Measurements from ENCODE around the gene GMCL1. TPM values are rescaled to one million over a fixed set of nuclear protein-coding genes. Genes with fewer than 3 reads are reported as not detected.

The GMCL1 gene
- total RNA-seq, 1 experiment from 2014 or later: 21.6 TPM

DNA sequence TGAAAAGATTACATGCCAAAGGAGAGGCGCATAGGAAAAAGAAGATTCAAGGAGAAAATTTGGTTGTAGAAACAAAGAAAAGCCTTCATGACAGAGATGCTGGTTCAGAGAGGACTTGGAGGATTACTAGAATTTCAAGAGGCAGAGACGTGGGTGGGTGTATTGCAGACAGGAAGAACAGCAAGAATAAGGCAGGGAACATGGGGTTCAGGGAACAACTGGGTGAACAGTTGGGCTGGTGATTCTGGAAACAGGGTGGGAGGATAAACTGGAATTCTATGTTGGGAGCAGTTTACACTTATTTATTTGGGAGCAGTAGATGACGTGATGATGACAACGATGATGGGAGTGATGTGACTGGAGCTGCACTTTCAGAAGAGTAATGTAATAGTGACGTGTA, 18.4 kb upstream of the GMCL1 start (continued):
- TF ChIP-seq, protein P1, sequence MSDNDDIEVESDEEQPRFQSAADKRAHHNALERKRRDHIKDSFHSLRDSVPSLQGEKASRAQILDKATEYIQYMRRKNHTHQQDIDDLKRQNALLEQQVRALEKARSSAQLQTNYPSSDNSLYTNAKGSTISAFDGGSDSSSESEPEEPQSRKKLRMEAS (CRISPR knock-in tag; IDR thresholded peaks at IDR 0.05): no peak
- no peak for TF ChIP-seq SP1 (CRISPR knock-in tag; conservative IDR thresholded peaks at IDR 0.05)
- TF ChIP-seq, protein P2, sequence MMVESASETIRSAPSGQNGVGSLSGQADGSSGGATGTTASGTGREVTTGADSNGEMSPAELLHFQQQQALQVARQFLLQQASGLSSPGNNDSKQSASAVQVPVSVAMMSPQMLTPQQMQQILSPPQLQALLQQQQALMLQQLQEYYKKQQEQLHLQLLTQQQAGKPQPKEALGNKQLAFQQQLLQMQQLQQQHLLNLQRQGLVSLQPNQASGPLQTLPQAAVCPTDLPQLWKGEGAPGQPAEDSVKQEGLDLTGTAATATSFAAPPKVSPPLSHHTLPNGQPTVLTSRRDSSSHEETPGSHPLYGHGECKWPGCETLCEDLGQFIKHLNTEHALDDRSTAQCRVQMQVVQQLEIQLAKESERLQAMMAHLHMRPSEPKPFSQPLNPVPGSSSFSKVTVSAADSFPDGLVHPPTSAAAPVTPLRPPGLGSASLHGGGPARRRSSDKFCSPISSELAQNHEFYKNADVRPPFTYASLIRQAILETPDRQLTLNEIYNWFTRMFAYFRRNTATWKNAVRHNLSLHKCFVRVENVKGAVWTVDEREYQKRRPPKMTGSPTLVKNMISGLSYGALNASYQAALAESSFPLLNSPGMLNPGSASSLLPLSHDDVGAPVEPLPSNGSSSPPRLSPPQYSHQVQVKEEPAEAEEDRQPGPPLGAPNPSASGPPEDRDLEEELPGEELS (CRISPR knock-in tag; IDR thresholded peaks at IDR 0.05): no peak

DNA sequence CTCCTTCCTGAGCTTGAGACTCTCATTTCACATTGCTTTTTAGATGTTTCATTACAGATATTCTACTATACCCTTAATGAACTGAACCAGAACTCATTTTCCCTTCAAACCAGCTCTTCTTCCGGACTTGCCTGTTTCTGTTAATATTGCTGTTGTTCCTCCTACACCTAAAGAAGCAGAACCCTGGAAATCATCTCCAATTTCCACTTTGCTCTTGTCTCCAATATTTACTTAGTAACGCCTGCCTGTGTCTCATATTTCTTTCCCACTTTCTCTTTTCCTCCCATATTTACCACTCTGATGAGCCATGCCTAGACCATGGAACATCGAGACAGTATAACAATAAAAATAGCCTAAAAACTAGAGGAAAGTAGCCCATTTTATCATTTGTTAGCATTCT, 17.9 kb upstream of the GMCL1 start:
- no peak for ATAC-seq
- CTCF ChIA-PET: interaction anchor here (1.3 to 14.0 kb wide), 2 partner anchors 10 to 87 kb away, joined by 3 to 461 read pairs; no protein-coding TSS in a partner anchor
- TF ChIP-seq, protein P3, sequence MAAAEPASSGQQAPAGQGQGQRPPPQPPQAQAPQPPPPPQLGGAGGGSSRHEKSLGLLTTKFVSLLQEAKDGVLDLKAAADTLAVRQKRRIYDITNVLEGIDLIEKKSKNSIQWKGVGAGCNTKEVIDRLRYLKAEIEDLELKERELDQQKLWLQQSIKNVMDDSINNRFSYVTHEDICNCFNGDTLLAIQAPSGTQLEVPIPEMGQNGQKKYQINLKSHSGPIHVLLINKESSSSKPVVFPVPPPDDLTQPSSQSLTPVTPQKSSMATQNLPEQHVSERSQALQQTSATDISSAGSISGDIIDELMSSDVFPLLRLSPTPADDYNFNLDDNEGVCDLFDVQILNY (CRISPR knock-in tag; IDR thresholded peaks at IDR 0.05): no peak
- TF ChIP-seq, protein P4, sequence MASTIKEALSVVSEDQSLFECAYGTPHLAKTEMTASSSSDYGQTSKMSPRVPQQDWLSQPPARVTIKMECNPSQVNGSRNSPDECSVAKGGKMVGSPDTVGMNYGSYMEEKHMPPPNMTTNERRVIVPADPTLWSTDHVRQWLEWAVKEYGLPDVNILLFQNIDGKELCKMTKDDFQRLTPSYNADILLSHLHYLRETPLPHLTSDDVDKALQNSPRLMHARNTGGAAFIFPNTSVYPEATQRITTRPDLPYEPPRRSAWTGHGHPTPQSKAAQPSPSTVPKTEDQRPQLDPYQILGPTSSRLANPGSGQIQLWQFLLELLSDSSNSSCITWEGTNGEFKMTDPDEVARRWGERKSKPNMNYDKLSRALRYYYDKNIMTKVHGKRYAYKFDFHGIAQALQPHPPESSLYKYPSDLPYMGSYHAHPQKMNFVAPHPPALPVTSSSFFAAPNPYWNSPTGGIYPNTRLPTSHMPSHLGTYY (CRISPR knock-in tag; IDR thresholded peaks at IDR 0.05): no peak
- no peak for TF ChIP-seq KAT7 (CRISPR knock-in tag; IDR thresholded peaks at IDR 0.05; ENCODE audit: borderline replicate concordance)
- TF ChIP-seq, protein P5, sequence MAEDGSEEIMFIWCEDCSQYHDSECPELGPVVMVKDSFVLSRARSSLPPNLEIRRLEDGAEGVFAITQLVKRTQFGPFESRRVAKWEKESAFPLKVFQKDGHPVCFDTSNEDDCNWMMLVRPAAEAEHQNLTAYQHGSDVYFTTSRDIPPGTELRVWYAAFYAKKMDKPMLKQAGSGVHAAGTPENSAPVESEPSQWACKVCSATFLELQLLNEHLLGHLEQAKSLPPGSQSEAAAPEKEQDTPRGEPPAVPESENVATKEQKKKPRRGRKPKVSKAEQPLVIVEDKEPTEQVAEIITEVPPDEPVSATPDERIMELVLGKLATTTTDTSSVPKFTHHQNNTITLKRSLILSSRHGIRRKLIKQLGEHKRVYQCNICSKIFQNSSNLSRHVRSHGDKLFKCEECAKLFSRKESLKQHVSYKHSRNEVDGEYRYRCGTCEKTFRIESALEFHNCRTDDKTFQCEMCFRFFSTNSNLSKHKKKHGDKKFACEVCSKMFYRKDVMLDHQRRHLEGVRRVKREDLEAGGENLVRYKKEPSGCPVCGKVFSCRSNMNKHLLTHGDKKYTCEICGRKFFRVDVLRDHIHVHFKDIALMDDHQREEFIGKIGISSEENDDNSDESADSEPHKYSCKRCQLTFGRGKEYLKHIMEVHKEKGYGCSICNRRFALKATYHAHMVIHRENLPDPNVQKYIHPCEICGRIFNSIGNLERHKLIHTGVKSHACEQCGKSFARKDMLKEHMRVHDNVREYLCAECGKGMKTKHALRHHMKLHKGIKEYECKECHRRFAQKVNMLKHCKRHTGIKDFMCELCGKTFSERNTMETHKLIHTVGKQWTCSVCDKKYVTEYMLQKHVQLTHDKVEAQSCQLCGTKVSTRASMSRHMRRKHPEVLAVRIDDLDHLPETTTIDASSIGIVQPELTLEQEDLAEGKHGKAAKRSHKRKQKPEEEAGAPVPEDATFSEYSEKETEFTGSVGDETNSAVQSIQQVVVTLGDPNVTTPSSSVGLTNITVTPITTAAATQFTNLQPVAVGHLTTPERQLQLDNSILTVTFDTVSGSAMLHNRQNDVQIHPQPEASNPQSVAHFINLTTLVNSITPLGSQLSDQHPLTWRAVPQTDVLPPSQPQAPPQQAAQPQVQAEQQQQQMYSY (CRISPR knock-in tag; IDR thresholded peaks at IDR 0.05): no peak
- TF ChIP-seq, protein P6, sequence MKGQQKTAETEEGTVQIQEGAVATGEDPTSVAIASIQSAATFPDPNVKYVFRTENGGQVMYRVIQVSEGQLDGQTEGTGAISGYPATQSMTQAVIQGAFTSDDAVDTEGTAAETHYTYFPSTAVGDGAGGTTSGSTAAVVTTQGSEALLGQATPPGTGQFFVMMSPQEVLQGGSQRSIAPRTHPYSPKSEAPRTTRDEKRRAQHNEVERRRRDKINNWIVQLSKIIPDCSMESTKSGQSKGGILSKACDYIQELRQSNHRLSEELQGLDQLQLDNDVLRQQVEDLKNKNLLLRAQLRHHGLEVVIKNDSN (CRISPR knock-in tag; IDR thresholded peaks at IDR 0.05): no peak
- TF ChIP-seq, protein P7, sequence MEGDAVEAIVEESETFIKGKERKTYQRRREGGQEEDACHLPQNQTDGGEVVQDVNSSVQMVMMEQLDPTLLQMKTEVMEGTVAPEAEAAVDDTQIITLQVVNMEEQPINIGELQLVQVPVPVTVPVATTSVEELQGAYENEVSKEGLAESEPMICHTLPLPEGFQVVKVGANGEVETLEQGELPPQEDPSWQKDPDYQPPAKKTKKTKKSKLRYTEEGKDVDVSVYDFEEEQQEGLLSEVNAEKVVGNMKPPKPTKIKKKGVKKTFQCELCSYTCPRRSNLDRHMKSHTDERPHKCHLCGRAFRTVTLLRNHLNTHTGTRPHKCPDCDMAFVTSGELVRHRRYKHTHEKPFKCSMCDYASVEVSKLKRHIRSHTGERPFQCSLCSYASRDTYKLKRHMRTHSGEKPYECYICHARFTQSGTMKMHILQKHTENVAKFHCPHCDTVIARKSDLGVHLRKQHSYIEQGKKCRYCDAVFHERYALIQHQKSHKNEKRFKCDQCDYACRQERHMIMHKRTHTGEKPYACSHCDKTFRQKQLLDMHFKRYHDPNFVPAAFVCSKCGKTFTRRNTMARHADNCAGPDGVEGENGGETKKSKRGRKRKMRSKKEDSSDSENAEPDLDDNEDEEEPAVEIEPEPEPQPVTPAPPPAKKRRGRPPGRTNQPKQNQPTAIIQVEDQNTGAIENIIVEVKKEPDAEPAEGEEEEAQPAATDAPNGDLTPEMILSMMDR (IDR thresholded peaks at IDR 0.05): no peak
- TF ChIP-seq ELF4 (CRISPR knock-in tag; IDR thresholded peaks at IDR 0.05; ENCODE audit: low read depth): no peak
- no peak for TF ChIP-seq NR1H2 (CRISPR knock-in tag; IDR thresholded peaks at IDR 0.05)
- no peak for TF ChIP-seq SMAD3 (CRISPR knock-in tag; IDR thresholded peaks at IDR 0.05; ENCODE audit: borderline replicate concordance)
- no peak for TF ChIP-seq ATF1 (CRISPR knock-in tag; IDR thresholded peaks at IDR 0.05)

More for the DNA sequence above, 17.9 kb upstream of the GMCL1 start:
- Mint-ChIP-seq H3K27me3 (ENCODE audit: low read depth) (no peaks in the 10 kb centered on the region), H3K4me1 (peaks cover 7% of the 10 kb centered on the region), H3K9me3 (no peaks in the 10 kb centered on the region), H3K36me3 (no peaks in the 10 kb centered on the region), H3K4me3 (no peak overlapping the region), H3K27ac (no peak overlapping the region)
- POLR2A ChIA-PET: no interaction called here
- DNase-seq (ENCODE audit: low spot score): no peak
